GM23248 (cell line): ENCODE measurements around the gene TRIB2. TPM values are rescaled to one million over a fixed set of nuclear protein-coding genes. Genes with fewer than 3 reads are reported as not detected.

Experiments
- DNase-seq: peaks from one replicate; pipeline ENCODE4 v3.0.0-alpha.2; 2015
- H2AFZ ChIP-seq: fragments of 200-600 bp; sonication (generic); 2 replicates; pipeline ENCODE4 v1.6.1; 2016; ENCODE audit warnings: antibody characterized with exemption
- H3F3A ChIP-seq: fragments of 200-600 bp; sonication (generic); 2 replicates; pipeline ENCODE4 v1.6.1; 2016; ENCODE audit warnings: mild to moderate bottlenecking, antibody characterized with exemption, mixed run types; ENCODE audit not compliant: insufficient read depth
- H3K27ac ChIP-seq: fragments of 200-600 bp; sonication (generic); 2 replicates; pipeline ENCODE4 v1.5.1; 2016; ENCODE audit warnings: mild to moderate bottlenecking
- H3K27me3 ChIP-seq: fragments of 200-600 bp; sonication (generic); replicated peaks from 2 replicates; pipeline ENCODE4 v1.6.1; 2016; ENCODE audit warnings: mild to moderate bottlenecking; ENCODE audit not compliant: insufficient read depth
- H3K36me3 ChIP-seq: fragments of 200-600 bp; sonication (generic); 2 replicates; pipeline ENCODE4 v1.6.1; 2016; ENCODE audit warnings: low read depth, mild to moderate bottlenecking
- H3K4me1 ChIP-seq: fragments of 200-600 bp; sonication (generic); 2 replicates; pipeline ENCODE4 v1.6.1; 2016; ENCODE audit warnings: mild to moderate bottlenecking; ENCODE audit not compliant: insufficient read depth
- H3K4me2 ChIP-seq: fragments of 200-600 bp; sonication (generic); one replicate; pipeline ENCODE4 v1.6.1; 2016; ENCODE audit warnings: mild to moderate bottlenecking; ENCODE audit not compliant: unreplicated experiment
- H3K4me3 ChIP-seq: fragments of 200-600 bp; sonication (generic); 2 replicates; pipeline ENCODE4 v1.5.1; 2016; ENCODE audit warnings: mild to moderate bottlenecking
- H3K79me2 ChIP-seq: fragments of 200-600 bp; sonication (generic); 2 replicates; pipeline ENCODE4 v1.6.1; 2016; ENCODE audit warnings: mild to moderate bottlenecking; ENCODE audit not compliant: insufficient read depth
- H3K9ac ChIP-seq: fragments of 200-600 bp; sonication (generic); 2 replicates; pipeline ENCODE4 v1.6.1; 2016; ENCODE audit warnings: mild to moderate bottlenecking
- H3K9me2 ChIP-seq: fragments of 200-600 bp; sonication (generic); 2 replicates; pipeline ENCODE4 v1.6.1; 2016; ENCODE audit warnings: mixed run types, mild to moderate bottlenecking, moderate library complexity; ENCODE audit not compliant: insufficient read depth
- H3K9me3 ChIP-seq: fragments of 200-600 bp; sonication (generic); one replicate; pipeline ENCODE4 v1.6.1; 2017; ENCODE audit warnings: low read depth
- H4K20me1 ChIP-seq: fragments of 200-600 bp; sonication (generic); 2 replicates; pipeline ENCODE4 v1.6.0; 2016; ENCODE audit not compliant: insufficient read depth
- EZH2 ChIP-seq: fragments of 200-600 bp; sonication (generic); IDR thresholded peaks from 2 replicates; pipeline ENCODE4 v1.6.1; 2018; ENCODE audit warnings: antibody characterized with exemption, mild to moderate bottlenecking; ENCODE audit not compliant: insufficient read depth, poor library complexity, severe bottlenecking
- EZH2phosphoT487 ChIP-seq: fragments of 200-600 bp; sonication (generic); IDR thresholded peaks from 2 replicates; pipeline ENCODE4 v1.6.1; 2018; ENCODE audit warnings: antibody characterized with exemption, moderate library complexity, mild to moderate bottlenecking, low read depth; ENCODE audit not compliant: insufficient read depth
- WGBS, 2 experiments: methylation state at CpG; one replicate each; pipeline ENCODE4 v1.1.6; 2015 to 2017; ENCODE audit warnings: low lambda C conversion rate in 2 of 2, low coverage in 1 of 2; ENCODE audit errors: missing lambda C conversion rate in 2 of 2; 5-methylcytosine and 5-hydroxymethylcytosine counted together
- in situ Hi-C: fragments of 300-500 bp; cut with MboI; formaldehyde crosslinking; loops from 2 replicates; pipeline ENCODE4 v1.15.0; 2020
- polyA plus RNA-seq: library from polyadenylated mRNA; unstranded; fragments of >200 nt; fragmentation: Nextera tagmentation; extraction: Ambion mirVana; gene quantifications from 2 replicates; pipeline ENCODE4 v1.2.1, GENCODE V29; 2016
- total RNA-seq: library from RNA; depleted of rRNA; stranded (reverse); fragments of >200 nt; shearing (Covaris generic); gene quantifications from 2 replicates; pipeline ENCODE4 v1.2.3, GENCODE V29; 2014

The TRIB2 gene
- total and polyA plus RNA-seq, 2 experiments from 2014 or later: 31.5 to 46.9 TPM

DNA sequence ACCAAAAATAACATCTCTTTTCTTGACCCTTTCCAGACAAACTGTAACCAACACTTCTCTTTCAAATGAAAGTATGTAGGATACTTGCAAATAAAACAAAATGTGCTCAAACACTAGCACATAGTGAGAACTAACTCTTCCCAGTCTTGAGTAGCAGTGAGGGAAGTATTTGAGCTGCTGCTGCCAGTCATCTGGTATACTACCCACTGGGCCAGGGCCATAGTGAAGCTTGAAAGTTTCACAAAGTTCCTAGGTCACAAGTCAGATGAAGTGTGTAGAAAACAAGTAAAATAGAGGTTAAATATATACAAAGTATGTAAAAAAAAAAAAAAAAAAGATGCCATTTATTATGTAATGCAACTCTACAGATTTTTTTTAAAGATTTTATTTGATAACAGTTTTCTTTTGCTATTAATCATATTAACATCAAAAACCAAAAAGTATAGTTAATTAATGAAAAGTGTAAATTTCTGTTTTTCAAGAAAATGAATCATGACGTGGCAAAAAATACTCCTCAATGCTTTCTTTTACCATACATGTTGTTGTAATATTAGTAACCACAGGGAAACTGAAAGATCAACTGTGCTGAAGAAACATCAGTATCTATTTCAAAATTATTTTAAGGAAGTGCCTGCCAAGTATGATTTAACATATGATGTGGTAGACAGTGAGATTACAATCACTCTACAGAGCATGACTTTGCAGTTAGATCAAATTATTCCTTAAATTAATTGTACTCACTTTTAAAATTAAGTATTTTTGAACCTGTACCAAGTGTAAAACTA, 21.6 kb upstream of the TRIB2 start:
- H3K9ac ChIP-seq: no peak overlapping the region
- no peaks in the 10 kb centered on the region for H3K4me1 ChIP-seq
- no peak overlapping the region for H3K4me2 ChIP-seq
- H3K9me3 ChIP-seq: no peaks in the 10 kb centered on the region
- no peak overlapping the region for H3K4me3 ChIP-seq
- H2AFZ ChIP-seq: no peak overlapping the region
- DNase-seq: no peak
- in situ Hi-C loops: no loop called here
- no peaks in the 10 kb centered on the region for H3K79me2 ChIP-seq
- H3K27me3 ChIP-seq: no peaks in the 10 kb centered on the region
- no peaks in the 10 kb centered on the region for H3F3A ChIP-seq
- H3K27ac ChIP-seq: no peak overlapping the region
- no peaks in the 10 kb centered on the region for H4K20me1 ChIP-seq
- H3K36me3 ChIP-seq: no peaks in the 10 kb centered on the region
- H3K9me2 ChIP-seq: no peaks in the 10 kb centered on the region
- 88 to 97% methylated on average over 1 of the region's 1 CpG for WGBS, 2 experiments
- TF ChIP-seq EZH2 (no peak), EZH2phosphoT487 (no peak)

DNA sequence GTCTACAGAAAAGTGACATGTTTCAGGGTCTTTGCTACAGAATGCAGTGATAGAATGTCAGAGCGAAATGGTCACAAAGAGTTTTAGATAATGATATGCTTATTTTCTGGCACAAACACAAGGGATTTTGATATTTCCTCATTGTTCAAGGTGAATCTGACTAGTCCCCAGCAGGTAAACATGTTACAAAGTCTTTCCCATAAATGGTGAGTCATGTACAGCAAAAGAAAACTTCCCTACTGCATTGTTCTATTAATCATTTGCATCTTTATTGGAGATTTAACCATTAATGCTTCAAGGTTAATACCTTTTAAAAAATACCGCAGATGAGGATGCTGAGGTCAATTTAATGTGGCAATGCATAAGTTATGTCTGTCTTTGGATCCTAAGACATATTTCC, 19.1 kb upstream of the TRIB2 start:
- DNase-seq: no peak
- Histone ChIP-seq H3K9me2 (no peaks in the 10 kb centered on the region), H3K27me3 (no peaks in the 10 kb centered on the region), H3K4me2 (no peak overlapping the region), H3K4me1 (peaks cover 20% of the 10 kb centered on the region), H3K4me3 (no peak overlapping the region), H3K9ac (no peak overlapping the region), H3F3A (peaks cover 16% of the 10 kb centered on the region), H4K20me1 (no peaks in the 10 kb centered on the region), H3K79me2 (no peaks in the 10 kb centered on the region), H2AFZ (no peak overlapping the region), H3K36me3 (no peaks in the 10 kb centered on the region), H3K9me3 (no peaks in the 10 kb centered on the region), H3K27ac (no peak overlapping the region)
- WGBS, 2 experiments: 92 to 95% methylated on average over 2 of the region's 2 CpGs
- no peak for TF ChIP-seq EZH2
- no peak for TF ChIP-seq EZH2phosphoT487
- in situ Hi-C loops: no loop called here

DNA sequence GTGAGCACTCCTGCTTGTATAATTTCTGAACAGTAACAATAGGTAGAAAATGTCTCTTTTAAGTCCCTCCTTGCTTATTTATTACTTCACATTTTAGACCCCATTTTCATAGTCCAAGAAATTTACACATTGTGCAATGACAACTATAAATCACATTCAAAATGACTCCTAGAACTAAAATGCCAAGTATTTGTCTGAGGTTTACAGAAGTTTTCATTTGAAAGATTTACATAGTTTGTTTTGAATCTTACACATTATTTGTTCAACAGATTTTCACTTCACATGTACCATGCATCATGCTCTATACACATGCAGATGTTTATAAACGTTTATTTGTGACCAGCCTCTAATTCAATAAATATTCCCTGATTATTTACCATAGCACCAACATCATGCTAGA, 15.7 kb upstream of the TRIB2 start:
- Histone ChIP-seq H3K27ac (no peak overlapping the region), H3F3A (peaks cover 29% of the 10 kb centered on the region), H3K36me3 (no peaks in the 10 kb centered on the region), H4K20me1 (no peaks in the 10 kb centered on the region), H3K4me3 (no peak overlapping the region), H3K9ac (no peak overlapping the region), H3K9me2 (no peaks in the 10 kb centered on the region), H3K79me2 (no peaks in the 10 kb centered on the region), H2AFZ (no peak overlapping the region), H3K4me1 (peaks cover 37% of the 10 kb centered on the region), H3K4me2 (no peak overlapping the region), H3K27me3 (no peaks in the 10 kb centered on the region), H3K9me3 (no peaks in the 10 kb centered on the region)
- in situ Hi-C loops: no loop called here
- WGBS, 2 experiments: 86 to 92% methylated on average over 1 of the region's 1 CpG
- TF ChIP-seq EZH2phosphoT487 (no peak), EZH2 (no peak)
- DNase-seq: no peak

DNA sequence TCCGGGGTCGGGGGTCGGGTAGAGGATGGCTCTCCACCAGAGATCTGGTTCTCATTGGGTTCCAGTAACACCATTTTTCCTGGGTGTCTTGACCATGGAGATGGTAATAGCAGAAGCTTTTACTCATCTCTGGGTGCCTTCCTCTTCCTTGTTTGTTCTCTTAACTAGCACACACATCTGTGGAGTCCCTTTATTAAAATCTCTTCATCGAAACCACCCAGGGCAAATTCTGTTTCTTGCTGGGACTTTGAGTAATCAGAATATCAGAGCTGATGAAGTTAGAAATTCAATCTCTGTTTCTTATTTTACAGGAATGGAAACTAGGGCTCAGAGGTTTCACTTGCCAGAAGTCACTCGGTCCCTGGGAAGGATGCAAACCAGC, 15.0 kb upstream of the TRIB2 start:
- DNase-seq: no peak
- Histone ChIP-seq H3K4me2 (peak overlapping the region; percentile 71), H3F3A (peaks cover 29% of the 10 kb centered on the region), H3K9me2 (no peaks in the 10 kb centered on the region), H3K79me2 (no peaks in the 10 kb centered on the region), H3K4me3 (peak overlapping the region; percentile 41), H4K20me1 (no peaks in the 10 kb centered on the region), H3K4me1 (peaks cover 37% of the 10 kb centered on the region), H3K27ac (peak overlapping the region; percentile 95), H3K9me3 (no peaks in the 10 kb centered on the region), H3K36me3 (no peaks in the 10 kb centered on the region), H3K27me3 (no peaks in the 10 kb centered on the region), H3K9ac (peak overlapping the region; percentile 71), H2AFZ (no peak overlapping the region)
- 68 to 78% methylated on average over 5 of the region's 5 CpGs for WGBS, 2 experiments
- TF ChIP-seq EZH2phosphoT487 (no peak), EZH2 (no peak)
- in situ Hi-C loops: no loop called here
